NOMO-1 (cell line): ENCODE data around the gene SRRM4.

ENCODE experiments used
- DNase-seq, 2 experiments: peaks; one replicate each; lab custom pipeline; 2025; ENCODE audit not compliant: unreplicated experiment in 2 of 2; lab: John Stamatoyannopoulos, UW

Gene SRRM4

GRCh38 chr12:119157528-119157927 is 176.2 kb downstream of the SRRM4 start:
- no peak for DNase-seq

- no peak for DNase-seq
Measured at GRCh38 chr12:119157978-119158377, 176.6 kb downstream of the SRRM4 start.

GRCh38 chr12:119158402-119158801 is 177.1 kb downstream of the SRRM4 start:
- no peak for DNase-seq

- DNase-seq, result no peak
Measured at GRCh38 chr12:119159844-119160243, 178.5 kb downstream of the SRRM4 start.

- DNase-seq, result no peak
Measured at GRCh38 chr12:119167902-119168301, 186.6 kb downstream of the SRRM4 start.

- DNase-seq, result no peak
Measured at GRCh38 chr12:119168721-119169120, 187.4 kb downstream of the SRRM4 start.

- no peak for DNase-seq
Measured at GRCh38 chr12:119169150-119169549, 187.8 kb downstream of the SRRM4 start.

- no peak for DNase-seq
Measured at GRCh38 chr12:119171291-119171690, 189.9 kb downstream of the SRRM4 start.

GRCh38 chr12:119171691-119172425 is 190.5 kb downstream of the SRRM4 start:
- DNase-seq, result no peak

- DNase-seq, result no peak
Measured at GRCh38 chr12:119175081-119175480, 193.7 kb downstream of the SRRM4 start.

- no peak for DNase-seq
Measured at GRCh38 chr12:119176267-119177055, 195.1 kb downstream of the SRRM4 start.

- DNase-seq, result no peak
Measured at GRCh38 chr12:119177056-119177325, 195.7 kb downstream of the SRRM4 start.

- no peak for DNase-seq
Measured at GRCh38 chr12:119177724-119178380, 196.5 kb downstream of the SRRM4 start.

GRCh38 chr12:119178544-119179334 is 197.4 kb downstream of the SRRM4 start, which contains the start of gene HSPB8:
Gene HSPB8 (plus strand): TSS chr12:119178931. CDS start chr12:119179313, 382 bp downstream.
- DNase-seq, result no peak

GRCh38 chr12:119179335-119180021 is 198.1 kb downstream of the SRRM4 start:
- DNase-seq, result no peak

- DNase-seq, result no peak
Measured at GRCh38 chr12:119180380-119181040, 199.2 kb downstream of the SRRM4 start.

- DNase-seq, result no peak
Measured at GRCh38 chr12:119181202-119181601, 199.9 kb downstream of the SRRM4 start.

- no peak for DNase-seq
Measured at GRCh38 chr12:119181944-119182343, 200.6 kb downstream of the SRRM4 start.

- no peak for DNase-seq
Measured at GRCh38 chr12:119182701-119183493, 201.6 kb downstream of the SRRM4 start.
